Progenitor cell of endocrine pancreas (in vitro differentiated cells): Measurements from ENCODE around the gene ANKMY1. TPM values are rescaled to one million over a fixed set of nuclear protein-coding genes. Genes with fewer than 3 reads are reported as not detected.

Source experiments
- DNase-seq: peaks from one replicate; pipeline ENCODE4 v3.0.0; 2021; ENCODE audit warnings: low spot score; ENCODE audit not compliant: unreplicated experiment
- H3K27ac Mint-ChIP-seq: 2 replicates; pipeline ENCODE4 v1.8.0; 2021; ENCODE audit warnings: mild to moderate bottlenecking, moderate library complexity, mixed read lengths
- H3K27me3 Mint-ChIP-seq: 2 replicates; pipeline ENCODE4 v1.8.0; 2021; ENCODE audit warnings: mixed read lengths
- H3K36me3 Mint-ChIP-seq: 2 replicates; pipeline ENCODE4 v1.8.0; 2022; ENCODE audit warnings: mixed read lengths; ENCODE audit not compliant: insufficient read depth
- H3K4me1 Mint-ChIP-seq: 2 replicates; pipeline ENCODE4 v1.8.0; 2021; ENCODE audit warnings: low read depth, mixed read lengths
- H3K4me3 Mint-ChIP-seq: 2 replicates; pipeline ENCODE4 v1.8.0; 2021; ENCODE audit warnings: low read depth, mild to moderate bottlenecking, moderate library complexity, mixed read lengths
- H3K9me3 Mint-ChIP-seq: 2 replicates; pipeline ENCODE4 v1.8.0; 2021; ENCODE audit warnings: low read depth, mixed read lengths
- CTCF ChIP-seq: fragments of 200-600 bp; sonication (generic); IDR thresholded peaks from one replicate; pipeline ENCODE4 v1.5.0; 2021; ENCODE audit warnings: antibody characterized with exemption, mild to moderate bottlenecking; ENCODE audit not compliant: unreplicated experiment
- total RNA-seq: library from RNA; stranded (reverse); gene quantifications from 2 replicates; pipeline ENCODE4 v1.2.1, GENCODE V29; 2021

The ANKMY1 gene
- total RNA-seq, 1 donor from 2014 or later: 29.2 TPM

- H3K9me3 Mint-ChIP-seq: no peaks in the 10 kb centered on the region
- H3K27me3 Mint-ChIP-seq: peaks cover 4% of the 10 kb centered on the region
Observed at GRCh38 chr2:240457223-240458043, 100.4 kb downstream of the ANKMY1 start.

GRCh38 chr2:240456447-240457222, 101.2 kb downstream of the ANKMY1 start:
- Mint-ChIP-seq H3K27me3 (peaks cover 4% of the 10 kb centered on the region), H3K36me3 (no peaks in the 10 kb centered on the region), H3K4me3 (peak overlapping the region; percentile 46), H3K27ac (peak overlapping the region; percentile 37), H3K4me1 (peaks cover 27% of the 10 kb centered on the region), H3K9me3 (no peaks in the 10 kb centered on the region)
- no peak for DNase-seq
- TF ChIP-seq CTCF: no peak

More at GRCh38 chr2:240457223-240458043, 100.4 kb downstream of the ANKMY1 start:
- H3K4me1 Mint-ChIP-seq: peaks cover 23% of the 10 kb centered on the region
- no peak for TF ChIP-seq CTCF
- no peaks in the 10 kb centered on the region for H3K36me3 Mint-ChIP-seq
- H3K27ac Mint-ChIP-seq: peak overlapping the region; percentile 77
- H3K4me3 Mint-ChIP-seq: peak overlapping the region; percentile 9
- no peak for DNase-seq

- peak overlapping the region; percentile 46 for H3K4me3 Mint-ChIP-seq
- no peaks in the 10 kb centered on the region for H3K9me3 Mint-ChIP-seq
- DNase-seq: no peak
- no peak for TF ChIP-seq CTCF
- H3K27ac Mint-ChIP-seq: no peak overlapping the region
- H3K27me3 Mint-ChIP-seq: peaks cover 4% of the 10 kb centered on the region
- H3K36me3 Mint-ChIP-seq: no peaks in the 10 kb centered on the region
- H3K4me1 Mint-ChIP-seq: peaks cover 27% of the 10 kb centered on the region
Observed at GRCh38 chr2:240455647-240456446, 101.9 kb downstream of the ANKMY1 start.

- Mint-ChIP-seq H3K4me1 (peaks cover 27% of the 10 kb centered on the region), H3K27ac (no peak overlapping the region), H3K9me3 (no peaks in the 10 kb centered on the region), H3K36me3 (no peaks in the 10 kb centered on the region), H3K27me3 (peaks cover 4% of the 10 kb centered on the region), H3K4me3 (peak overlapping the region; percentile 35)
- no peak for DNase-seq
- no peak for TF ChIP-seq CTCF
Observed at GRCh38 chr2:240455272-240455646, 102.5 kb downstream of the ANKMY1 start.
